HG03060 (cell line): ENCODE data around the gene KCNA2.

Source experiments
- ATAC-seq: cut with Tn5 transposase; IDR thresholded peaks from one replicate; pipeline ENCODE4 v1.9.1; 2021; ENCODE audit warnings: low read depth, moderate number of reproducible peaks; ENCODE audit not compliant: unreplicated experiment

KCNA2 gene

DNA sequence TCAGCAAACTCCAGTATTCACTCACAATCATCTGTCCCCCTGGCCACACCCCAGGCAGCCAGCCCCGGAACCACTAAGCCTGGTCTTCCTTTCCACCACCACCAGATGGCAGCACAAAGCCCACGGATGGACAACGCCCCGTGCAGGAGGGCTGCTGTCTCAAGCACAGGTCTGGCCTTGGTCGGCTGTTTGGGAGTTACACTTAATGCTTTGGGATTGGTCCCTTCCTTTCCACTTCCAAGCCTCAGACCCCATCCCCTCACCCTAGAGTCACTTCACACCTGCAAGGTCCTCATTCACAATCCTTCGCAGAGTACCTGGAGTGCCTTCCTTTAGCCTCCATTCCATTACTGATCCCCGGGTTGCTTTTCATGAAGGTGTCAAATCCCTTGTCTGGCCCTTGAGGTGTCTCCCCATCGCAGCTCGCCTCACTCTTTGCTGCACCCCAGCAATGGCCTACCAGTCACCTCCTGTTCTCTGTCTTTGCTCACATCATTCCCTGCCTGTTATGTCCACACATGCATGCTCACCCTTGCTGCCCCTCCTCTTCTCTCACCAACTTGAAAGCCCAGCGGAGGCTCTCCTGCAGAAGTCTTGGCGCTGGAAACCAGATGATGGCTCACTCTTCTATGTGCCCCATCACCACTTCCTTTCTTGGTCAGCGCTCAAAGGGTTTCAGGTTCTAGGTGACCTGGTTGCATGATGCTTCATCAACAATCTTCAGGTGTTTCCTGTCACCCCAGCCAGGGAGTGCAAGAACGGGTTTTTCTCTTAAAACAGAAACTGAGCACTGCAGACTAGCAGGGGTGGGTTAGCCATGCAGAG, 24.9 kb upstream of the KCNA2 start:
- peak; percentile 32 for ATAC-seq

DNA sequence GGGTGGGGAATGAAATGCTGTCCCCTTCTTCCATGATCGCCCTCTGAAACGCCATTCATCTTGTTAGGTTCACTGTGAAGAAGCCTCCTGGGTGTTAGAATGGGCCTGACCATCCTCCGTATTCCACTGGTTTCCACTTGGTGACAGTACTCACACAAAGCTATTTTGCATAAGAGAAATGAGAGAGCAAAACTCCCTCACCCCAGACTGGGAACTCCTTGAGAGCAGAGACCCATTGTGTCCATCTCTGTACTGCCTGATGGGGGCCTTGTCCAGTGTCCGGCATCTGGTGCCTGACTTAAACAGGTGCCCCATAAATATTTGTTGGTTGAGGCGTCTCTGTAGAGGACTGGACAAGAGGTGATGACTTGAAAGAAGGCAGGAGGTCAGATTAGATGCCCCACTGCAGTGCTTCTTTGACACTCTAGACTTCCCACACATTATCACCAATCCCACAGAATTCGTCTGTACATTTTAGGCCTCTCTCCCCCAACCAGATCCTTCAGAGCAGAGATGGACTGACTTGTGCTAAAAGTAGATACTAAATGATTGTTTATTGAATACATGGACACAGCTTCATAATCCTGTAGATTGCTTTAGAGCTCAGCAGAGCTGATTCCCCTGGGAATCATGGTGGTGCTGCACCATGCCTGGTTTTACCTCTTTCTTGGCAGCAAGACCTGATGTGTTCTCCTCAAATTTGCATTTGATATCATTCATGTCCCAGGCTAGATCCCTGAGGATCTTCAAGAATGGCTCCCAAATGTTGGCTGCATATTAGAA, 22.4 kb upstream of the KCNA2 start:
- ATAC-seq, result no peak

- no peak for ATAC-seq
Observed at GRCh38 chr1:110627764-110628163, 21.6 kb upstream of the KCNA2 start.

- no peak for ATAC-seq
Observed at GRCh38 chr1:110626889-110627288, 20.7 kb upstream of the KCNA2 start.

GRCh38 chr1:110620686-110621085, 14.5 kb upstream of the KCNA2 start:
- ATAC-seq, result no peak

DNA sequence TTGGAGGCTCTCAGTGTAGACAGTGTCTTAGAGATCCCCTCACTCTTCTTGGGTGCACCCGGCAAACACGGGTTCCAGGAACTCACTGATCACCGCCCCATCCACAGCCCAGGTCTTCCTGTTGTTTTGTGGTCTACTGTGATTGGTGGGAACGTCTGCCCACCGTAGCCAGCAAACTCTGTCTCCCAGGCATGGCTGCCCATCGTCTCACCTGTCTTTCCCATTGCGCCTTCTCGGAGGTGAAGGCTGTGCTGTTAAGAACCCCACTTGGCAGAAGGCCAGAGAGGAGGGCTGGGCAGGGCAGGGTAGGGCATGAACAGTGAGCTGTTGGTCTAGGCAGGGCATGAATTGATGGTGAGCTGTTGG, 14.1 kb upstream of the KCNA2 start:
- ATAC-seq, result no peak

DNA sequence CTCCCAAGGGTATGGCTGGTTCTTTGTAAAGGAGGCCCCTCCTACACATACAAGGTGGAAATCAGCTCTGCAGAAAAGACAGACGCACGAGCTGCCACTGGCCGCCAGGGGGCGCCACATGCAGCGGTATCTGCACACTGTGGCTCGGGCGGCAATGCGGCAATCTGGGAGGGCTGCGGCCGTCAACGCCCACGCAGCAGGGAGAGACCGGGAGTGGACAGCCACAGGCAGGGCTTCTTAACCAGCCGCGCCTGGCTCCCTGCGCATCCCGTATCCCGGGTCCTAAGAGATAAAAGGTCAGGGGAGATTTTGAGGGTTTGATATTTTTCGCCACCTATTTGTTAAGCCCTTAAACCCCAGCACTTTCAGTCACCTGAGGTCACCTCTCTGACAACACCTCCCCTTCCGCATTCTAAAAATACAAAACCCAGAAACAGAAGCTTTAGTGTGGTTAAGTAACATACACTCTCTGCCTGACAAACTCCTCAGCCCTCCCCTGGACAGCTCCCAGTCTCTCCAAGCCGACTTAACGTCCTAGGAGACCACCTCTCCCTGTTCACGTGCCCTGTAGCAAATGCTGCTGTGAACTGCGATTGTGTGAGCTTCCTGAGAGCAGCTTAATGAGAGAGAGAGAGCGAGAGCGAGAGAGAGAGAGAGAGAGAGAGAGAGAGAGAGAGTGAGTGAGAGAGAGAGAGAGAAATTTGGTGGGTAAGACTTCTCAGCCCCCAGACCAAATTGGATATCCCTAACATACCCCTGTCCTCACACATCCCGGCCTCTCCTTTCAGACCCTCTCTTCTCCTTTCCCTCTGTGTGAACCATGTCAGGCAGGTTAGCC, 13.5 kb upstream of the KCNA2 start:
- ATAC-seq, result peak; percentile 73

DNA sequence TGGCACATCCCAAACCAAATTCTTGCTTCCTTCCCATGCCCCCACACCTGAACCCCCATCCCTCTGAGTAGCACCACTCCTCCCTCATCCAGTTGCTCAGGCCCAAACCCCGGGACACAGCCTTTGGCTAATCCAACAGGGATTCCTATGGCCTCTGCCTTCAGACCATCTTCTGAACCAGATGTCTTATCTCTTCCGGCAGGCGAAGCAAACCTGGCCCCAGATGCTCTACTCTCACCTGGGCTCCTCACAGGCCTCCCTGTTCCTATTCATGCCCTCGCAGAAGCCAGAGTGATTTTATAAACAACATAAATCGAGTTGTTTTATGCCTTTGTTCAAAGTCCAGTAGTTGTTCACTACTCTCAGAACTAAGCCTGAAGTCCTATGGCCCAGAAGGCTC, 12.5 kb upstream of the KCNA2 start:
- no peak for ATAC-seq

GRCh38 chr1:110617589-110617988, 11.4 kb upstream of the KCNA2 start:
- no peak for ATAC-seq

DNA sequence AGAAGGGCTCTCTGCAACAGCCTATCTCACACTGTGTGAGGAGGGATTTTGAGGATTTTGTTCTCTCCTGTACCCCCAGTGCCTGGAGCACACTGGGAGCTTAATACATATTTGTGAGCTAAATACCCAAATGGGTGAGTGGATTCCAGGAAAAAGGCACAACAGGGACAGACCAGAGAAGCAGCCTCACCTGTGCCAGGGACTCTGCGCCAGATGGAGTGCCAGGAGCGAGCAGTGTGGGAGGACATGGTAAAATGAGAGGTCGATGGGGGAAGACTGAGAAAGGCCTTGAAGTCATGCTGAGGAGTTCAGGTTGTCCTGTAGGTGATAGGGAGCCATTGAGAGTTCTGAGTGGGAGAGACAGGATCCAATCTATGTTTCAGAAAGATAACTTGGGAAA, 11.0 kb upstream of the KCNA2 start:
- ATAC-seq, result no peak

- ATAC-seq, result no peak
Observed at GRCh38 chr1:110616587-110616986, 10.4 kb upstream of the KCNA2 start.

DNA sequence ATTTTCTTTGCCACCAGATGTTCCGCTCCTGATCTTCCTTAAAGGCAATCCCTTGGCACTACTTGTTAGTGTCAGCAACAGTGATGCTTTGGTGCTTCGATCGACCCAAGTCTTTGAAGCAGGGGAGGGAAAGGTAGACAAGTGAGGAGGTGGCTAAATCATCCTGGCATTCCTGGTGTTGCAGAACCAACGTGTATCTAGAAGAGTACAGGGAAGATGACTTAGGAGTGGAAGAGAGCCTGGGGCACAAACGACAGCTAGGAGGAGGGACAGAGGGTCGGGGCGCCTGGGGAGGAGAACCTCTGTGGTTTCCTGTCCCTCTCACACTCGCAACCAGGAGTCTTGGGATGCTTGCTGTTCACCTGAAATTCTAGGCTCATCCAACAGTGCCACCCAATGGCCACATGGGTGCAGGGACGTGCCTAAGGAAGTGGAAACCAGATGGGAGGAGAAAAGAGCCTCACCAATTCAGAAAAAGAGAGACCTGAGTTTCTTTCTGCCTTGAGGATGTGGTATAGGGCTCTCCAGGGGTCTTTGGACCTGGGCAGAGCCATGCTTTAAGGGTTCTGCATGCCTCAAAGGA, 9.5 kb upstream of the KCNA2 start:
- no peak for ATAC-seq

- ATAC-seq, result no peak
Observed at GRCh38 chr1:110612060-110612745, 6.0 kb upstream of the KCNA2 start.

- ATAC-seq, result no peak
Observed at GRCh38 chr1:110610696-110611286, 4.6 kb upstream of the KCNA2 start.

DNA sequence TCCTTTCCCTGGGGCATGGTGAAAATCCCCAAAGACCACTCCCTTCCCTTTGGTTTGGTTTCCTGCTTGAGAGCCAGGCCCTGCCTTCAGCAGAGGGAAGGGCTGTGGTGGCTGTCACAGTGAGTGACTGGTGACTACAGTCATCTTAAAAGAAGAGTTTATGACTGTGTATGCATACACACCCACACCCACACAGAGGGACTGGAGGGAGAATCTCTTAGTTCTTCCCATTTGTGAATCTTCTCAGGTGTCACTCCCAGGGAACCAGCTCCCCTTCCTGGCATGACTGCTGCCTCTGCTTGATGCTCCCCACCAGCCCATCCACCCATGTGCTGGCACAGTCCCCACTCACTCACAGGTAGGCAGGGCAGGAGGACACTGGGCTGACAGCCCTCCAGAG, 3.9 kb upstream of the KCNA2 start:
- no peak for ATAC-seq

DNA sequence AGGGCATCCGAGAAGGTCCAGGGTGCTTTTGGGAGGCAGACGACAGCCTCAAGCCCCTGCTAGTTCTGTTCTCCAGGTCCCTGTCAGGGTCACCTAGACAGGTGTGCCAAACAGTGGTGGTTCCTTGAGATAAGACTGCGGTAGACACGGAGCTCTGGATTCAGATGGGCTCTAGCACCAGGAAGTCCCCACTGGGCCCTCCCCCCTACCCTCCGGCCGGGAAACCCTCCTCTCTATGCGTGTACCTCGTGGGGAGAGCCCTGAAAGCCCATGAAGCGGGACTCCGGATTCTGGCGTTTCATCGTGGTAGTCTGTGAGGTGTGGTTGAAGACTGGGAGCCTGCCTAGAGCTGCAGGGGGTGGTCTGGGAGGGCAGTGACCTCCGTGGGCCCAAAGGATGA, 2.1 kb upstream of the KCNA2 start:
- no peak for ATAC-seq

DNA sequence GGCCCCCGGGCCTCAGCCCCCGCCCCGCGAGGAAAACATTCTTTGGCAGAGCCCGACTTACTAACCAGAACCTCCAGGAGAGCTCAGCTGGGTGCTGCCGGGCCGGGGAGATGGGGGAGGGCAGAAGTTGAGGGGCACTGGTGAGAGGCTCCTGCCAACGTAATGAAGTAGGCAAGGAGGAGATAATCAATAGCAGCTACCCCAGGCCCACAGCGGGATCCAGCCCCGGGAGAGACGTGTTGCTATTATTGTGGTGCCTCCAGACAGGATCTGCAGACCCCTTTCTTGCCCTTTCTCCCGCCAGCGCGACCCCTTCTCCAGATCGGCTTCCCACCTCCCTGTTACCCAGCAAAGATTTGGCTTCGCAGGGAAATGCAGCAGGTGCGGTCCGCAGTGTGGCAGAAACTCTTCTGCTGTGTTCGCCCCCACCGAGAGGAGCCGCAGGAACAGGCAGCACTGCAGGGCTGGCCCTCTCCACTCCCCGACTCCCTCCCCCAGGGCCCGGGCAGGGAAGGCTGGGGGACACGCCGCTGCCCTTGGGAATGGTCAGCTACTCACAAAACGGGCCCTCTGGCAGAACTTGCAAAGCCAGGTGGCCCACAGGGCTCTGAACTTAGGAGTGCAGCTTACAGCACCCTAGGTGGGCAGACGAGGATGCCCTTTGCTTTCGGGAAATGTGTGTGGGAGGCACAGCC, 1.5 kb upstream of the KCNA2 start:
- no peak for ATAC-seq

- ATAC-seq, result no peak
Observed at GRCh38 chr1:110606657-110607535, 738 bp upstream of the KCNA2 start.
